ENCODE measurements around the gene TMEM255A.
A peak's percentile ranks its signal among the peaks of the same experiment; 100 is the strongest.

Gene TMEM255A

GRCh38 chrX:120271218-120271617, 40.0 kb downstream of the TMEM255A start:
- no peak overlapping the region for H3K4me3 ChIP-seq (replicated peaks in 1 of 2; ENCODE audit: low read depth in 2 of 2, low read length in 2 of 2)
- no peak for DNase-seq (ENCODE audit: low read depth in 2 of 2)
- no peak for TF ChIP-seq CTCF (IDR thresholded peaks at IDR 0.05; ENCODE audit: low read depth, low read length)

- TF ChIP-seq CTCF (IDR thresholded peaks at IDR 0.05; ENCODE audit: low read depth, low read length), result no peak
- no peak for DNase-seq (ENCODE audit: low read depth in 2 of 2)
- no peak overlapping the region for H3K4me3 ChIP-seq (replicated peaks in 1 of 2; ENCODE audit: low read depth in 2 of 2, low read length in 2 of 2)
These were observed 40.7 kb downstream of the TMEM255A start for GRCh38 chrX:120270567-120270966.

- DNase-seq (ENCODE audit: low read depth in 2 of 2), result peak; percentile 3 to 42
- H3K4me3 ChIP-seq (replicated peaks in 1 of 2; ENCODE audit: low read depth in 2 of 2, low read length in 2 of 2), result no peak overlapping the region
- no peak for TF ChIP-seq CTCF (IDR thresholded peaks at IDR 0.05; ENCODE audit: low read depth, low read length)
These were observed 41.8 kb downstream of the TMEM255A start for GRCh38 chrX:120269373-120270035.

GRCh38 chrX:120264341-120264740, 46.9 kb downstream of the TMEM255A start:
- TF ChIP-seq CTCF (IDR thresholded peaks at IDR 0.05; ENCODE audit: low read depth, low read length), result no peak
- no peak for DNase-seq (ENCODE audit: low read depth in 2 of 2)

GRCh38 chrX:120262859-120263708, 48.2 kb downstream of the TMEM255A start:
- no peak overlapping the region for H3K4me3 ChIP-seq (replicated peaks in 1 of 2; ENCODE audit: low read depth in 2 of 2, low read length in 2 of 2)
- no peak for DNase-seq (ENCODE audit: low read depth in 2 of 2)
- no peak for TF ChIP-seq CTCF (IDR thresholded peaks at IDR 0.05; ENCODE audit: low read depth, low read length)

More at GRCh38 chrX:120264341-120264740, 46.9 kb downstream of the TMEM255A start:
- no peak overlapping the region for H3K4me3 ChIP-seq (replicated peaks in 1 of 2; ENCODE audit: low read depth in 2 of 2, low read length in 2 of 2)

GRCh38 chrX:120260369-120260768, 50.9 kb downstream of the TMEM255A start:
- H3K4me3 ChIP-seq (replicated peaks in 1 of 2; ENCODE audit: low read depth in 2 of 2, low read length in 2 of 2), result no peak overlapping the region
- no peak for DNase-seq (ENCODE audit: low read depth in 2 of 2)
- TF ChIP-seq CTCF (IDR thresholded peaks at IDR 0.05; ENCODE audit: low read depth, low read length), result no peak

Measured in cardiac fibroblast (primary cell).